BLaER1 treated with 17β-estradiol and CSF1 and Interleukin-3, amounts not matched to agents 10 nM and 100 nM (cell line): ENCODE data around the gene BTBD1.
"Not testable (repeated sequence)": the region's sequence is repeated elsewhere in the genome, so short reads cannot be mapped to it uniquely, and the experiment has no call there.

Source experiments
- H3K27ac ChIP-seq, 11 experiments: shearing (Covaris generic); formaldehyde crosslinking; 2 replicates each; pipeline ENCODE4 v1.8.1; 2022
- H3K27me3 ChIP-seq, 11 experiments: shearing (Covaris generic); formaldehyde crosslinking; 2 replicates each; pipeline ENCODE4 v1.8.1; 2022
- H3K36me3 ChIP-seq, 11 experiments: shearing (Covaris generic); formaldehyde crosslinking; 2 replicates each; pipeline ENCODE4 v1.8.1; 2022
- H3K4me1 ChIP-seq, 10 experiments: shearing (Covaris generic); formaldehyde crosslinking; 2 replicates each; pipeline ENCODE4 v1.8.1; 2022
- H3K4me2 ChIP-seq, 11 experiments: shearing (Covaris generic); formaldehyde crosslinking; 2 replicates each; pipeline ENCODE4 v1.8.1; 2022
- H3K4me3 ChIP-seq, 10 experiments: shearing (Covaris generic); formaldehyde crosslinking; 2 replicates each; pipeline ENCODE4 v1.8.1; 2022
- H3K9ac ChIP-seq, 11 experiments: shearing (Covaris generic); formaldehyde crosslinking; 2 replicates each; pipeline ENCODE4 v1.8.1; 2022
- H3K9me3 ChIP-seq, 11 experiments: shearing (Covaris generic); formaldehyde crosslinking; replicated peaks in 1 of 11; 2 replicates each; pipeline ENCODE4 v1.8.1; 2022
- H4K20me1 ChIP-seq, 11 experiments: shearing (Covaris generic); formaldehyde crosslinking; 2 replicates each; pipeline ENCODE4 v1.8.1; 2022
- Cebpa-rat ChIP-seq, 11 experiments: shearing (Covaris generic); IDR thresholded peaks; 2 replicates each; pipeline ENCODE4 v1.8.1; 2022

BTBD1 gene

DNA sequence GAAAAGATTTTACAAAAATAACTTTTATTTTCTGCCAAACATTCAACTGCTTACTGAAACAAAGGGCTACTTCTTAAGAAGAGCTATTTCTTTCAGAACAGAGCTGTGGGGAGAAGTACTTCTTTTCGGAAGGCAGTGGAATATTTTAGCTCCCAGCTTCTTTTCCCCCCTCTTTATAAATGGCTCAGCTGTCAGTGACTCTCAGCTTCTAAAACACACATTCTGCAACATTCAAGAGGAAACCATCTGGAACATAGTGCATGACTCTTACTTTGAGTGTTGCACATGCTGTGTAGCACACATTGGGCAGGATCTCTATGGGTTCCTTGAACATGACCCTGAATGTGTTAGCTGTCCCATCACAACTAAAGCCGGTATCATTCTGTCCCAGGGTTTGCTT is 48.6 kb downstream of the BTBD1 start:
- Histone ChIP-seq H3K9ac (0 out of 22 replicates have a peak overlapping the region, but pooled peaks of 1 of the 11 experiments have one; percentile 19), H3K4me1 (peaks cover under 1 to 29% (median 14%) of the 10 kb centered on the region in 10 experiments; a peak in 15 of 20 replicates), H3K4me3 (no peak overlapping the region), H4K20me1 (peaks cover 0 to 39% (median 22%) of the 10 kb centered on the region in 11 experiments; a peak in 16 of 22 replicates), H3K9me3 (peaks cover 0 to 5% (median 0%) of the 10 kb centered on the region in 11 experiments; a peak in 5 of 22 replicates), H3K4me2 (no peak overlapping the region), H3K27me3 (no peaks in the 10 kb centered on the region), H3K27ac (no peak overlapping the region), H3K36me3 (peaks cover 56 to 87% (median 79%) of the 10 kb centered on the region in 11 experiments)
- TF ChIP-seq Cebpa-rat (IDR thresholded peaks at IDR 0.05): no peak

DNA sequence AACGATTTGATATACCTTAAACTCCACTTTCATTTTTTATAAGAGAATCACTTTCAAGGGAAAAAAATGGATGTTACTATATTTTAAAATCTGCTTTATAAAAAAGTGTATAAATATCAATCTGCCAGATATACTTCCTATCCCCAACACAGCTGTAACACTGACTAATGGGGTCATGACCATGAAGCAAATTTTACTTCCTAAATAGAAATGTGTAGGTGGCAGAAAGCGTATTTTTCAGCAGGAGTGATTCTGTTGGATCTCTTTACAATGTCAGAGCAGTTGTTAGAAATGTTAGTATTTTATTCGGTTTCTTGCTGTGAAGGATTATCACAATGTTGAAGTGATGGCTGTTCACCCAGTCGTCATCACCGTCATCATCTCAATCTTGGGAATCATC is 50.1 kb downstream of the BTBD1 start:
- Histone ChIP-seq H3K9ac (peak overlapping the region in 1 of 11 experiments; percentile 37; a peak in 2 of 22 replicates), H3K4me2 (peak overlapping the region in 3 of 11 experiments; percentile 25 to 63 (median 43); a peak in 5 of 22 replicates), H3K27ac (peak overlapping the region in 1 of 11 experiments; percentile 17; a peak in 1 of 22 replicates), H3K27me3 (no peaks in the 10 kb centered on the region), H3K9me3 (peaks cover 0 to 20% (median 0%) of the 10 kb centered on the region in 11 experiments; a peak in 6 of 22 replicates), H3K4me1 (peaks cover 15 to 45% (median 29%) of the 10 kb centered on the region in 10 experiments), H3K4me3 (no peak overlapping the region), H4K20me1 (peaks cover 0 to 26% (median 13%) of the 10 kb centered on the region in 11 experiments; a peak in 13 of 22 replicates), H3K36me3 (peaks cover 46 to 75% (median 67%) of the 10 kb centered on the region in 11 experiments)
- TF ChIP-seq Cebpa-rat (IDR thresholded peaks at IDR 0.05): no peak

DNA sequence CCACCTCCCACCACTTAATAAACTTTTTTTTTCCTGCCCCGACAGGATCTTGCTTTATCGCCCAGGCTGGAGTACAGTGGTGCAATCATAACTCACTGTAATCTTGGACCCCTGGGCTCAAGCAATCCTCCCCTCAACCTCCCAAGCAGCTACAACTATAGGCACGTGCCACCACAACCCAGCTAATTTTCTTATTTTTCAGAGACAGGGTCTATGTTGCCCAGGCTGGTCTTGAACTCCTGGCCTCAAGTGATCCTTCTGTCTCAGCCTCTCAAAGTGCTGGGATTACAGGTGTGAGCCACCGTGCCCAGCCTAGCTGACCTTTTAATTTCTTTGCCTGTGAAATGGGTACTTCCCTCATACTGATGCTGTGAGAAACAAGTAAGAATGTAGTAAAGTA is 51.7 kb downstream of the BTBD1 start:
- Histone ChIP-seq H3K36me3 (peaks cover 31 to 60% (median 52%) of the 10 kb centered on the region in 11 experiments), H3K9me3 (peaks cover 0 to 20% (median 0%) of the 10 kb centered on the region in 11 experiments; a peak in 7 of 22 replicates), H3K9ac (no peak overlapping the region), H3K4me3 (no peak overlapping the region), H3K27ac (no peak overlapping the region), H4K20me1 (peaks cover 0 to 18% (median 6%) of the 10 kb centered on the region in 11 experiments; a peak in 9 of 22 replicates), H3K4me1 (peaks cover 24 to 52% (median 37%) of the 10 kb centered on the region in 10 experiments), H3K27me3 (no peaks in the 10 kb centered on the region), H3K4me2 (no peak overlapping the region)
- no peak for TF ChIP-seq Cebpa-rat (IDR thresholded peaks at IDR 0.05)

DNA sequence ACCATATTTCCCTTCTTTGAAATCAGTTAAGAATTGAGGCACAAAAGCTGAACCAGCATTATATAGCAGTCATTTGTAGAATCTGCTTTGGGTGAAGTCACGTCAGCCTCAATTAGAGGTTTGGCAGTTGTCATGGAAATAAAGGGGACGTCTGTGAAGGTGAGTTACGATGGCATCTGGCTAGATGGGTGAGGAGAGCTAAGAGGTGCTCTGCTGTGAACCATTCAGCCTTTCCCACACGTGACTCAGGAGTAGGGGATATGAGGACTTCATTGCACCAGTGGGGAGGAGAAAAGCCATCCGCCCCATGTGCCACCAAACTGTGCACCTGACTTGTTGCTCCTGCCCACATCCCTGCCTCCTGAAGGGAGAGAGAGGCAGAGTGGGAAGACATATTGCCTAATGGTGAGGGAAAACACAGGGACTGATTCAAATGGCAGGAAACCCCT is 52.8 kb downstream of the BTBD1 start:
- Histone ChIP-seq H3K4me2 (peak overlapping the region in 6 of 11 experiments; percentile 3 to 88 (median 76); a peak in 6 of 22 replicates), H3K27me3 (no peaks in the 10 kb centered on the region), H3K27ac (no peak overlapping the region)

DNA sequence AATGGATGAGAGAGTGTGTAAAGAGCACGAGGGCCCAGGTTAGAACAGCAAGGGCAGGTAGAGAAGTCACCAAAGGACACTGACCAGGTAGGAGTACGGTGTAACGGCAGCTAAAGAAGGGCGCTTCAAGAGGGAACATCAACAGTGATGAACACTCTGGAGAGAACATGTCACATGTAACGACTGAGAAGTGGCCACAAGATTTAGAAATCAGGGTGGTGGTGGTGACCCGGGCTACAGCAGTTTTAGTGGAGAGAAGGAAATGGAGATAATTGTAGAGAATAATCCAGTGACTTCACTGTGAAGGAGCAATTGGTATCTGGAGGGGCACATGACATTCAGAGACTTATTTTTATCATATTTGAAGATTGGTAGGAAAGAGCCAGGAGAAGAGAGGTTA is 54.4 kb downstream of the BTBD1 start:
- H3K4me2 ChIP-seq: peak overlapping the region; percentile 72 to 92 (median 82)
- peak overlapping the region in 10 of 11 experiments; percentile 87 to 95 (median 92); a peak in 8 of 22 replicates for H3K9ac ChIP-seq
- peak overlapping the region in 9 of 10 experiments; percentile 79 to 99 (median 90); a peak in 18 of 20 replicates for H3K4me3 ChIP-seq

More for the DNA sequence above, 52.8 kb downstream of the BTBD1 start:
- H4K20me1 ChIP-seq: peaks cover 0 to 18% (median 0%) of the 10 kb centered on the region in 11 experiments; a peak in 7 of 22 replicates
- H3K9me3 ChIP-seq: peaks cover 0 to 20% (median 0%) of the 10 kb centered on the region in 11 experiments; a peak in 7 of 22 replicates
- peaks cover 29 to 60% (median 49%) of the 10 kb centered on the region in 11 experiments for H3K36me3 ChIP-seq
- H3K4me1 ChIP-seq: peaks cover 30 to 63% (median 42%) of the 10 kb centered on the region in 10 experiments
- TF ChIP-seq Cebpa-rat (IDR thresholded peaks at IDR 0.05): no peak
- no peak overlapping the region for H3K4me3 ChIP-seq
- no peak overlapping the region for H3K9ac ChIP-seq

DNA sequence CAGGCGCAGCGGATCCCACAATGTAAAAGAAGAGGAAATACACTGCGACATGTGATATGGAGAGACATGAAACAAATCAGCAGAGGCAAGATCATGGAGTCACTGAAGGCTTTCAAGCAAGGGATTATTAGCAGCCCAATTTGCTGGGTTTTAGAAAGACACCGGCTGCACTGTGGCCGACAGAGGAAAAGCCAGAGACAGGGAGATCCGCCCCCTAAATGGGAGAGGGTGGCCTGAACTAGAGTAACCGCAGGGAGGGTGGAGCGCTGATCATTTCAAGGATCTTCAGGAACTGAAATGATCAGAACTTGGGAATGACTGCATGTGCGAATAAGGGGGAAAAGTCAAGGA is 55.0 kb downstream of the BTBD1 start:
- Histone ChIP-seq H3K27ac (peak overlapping the region; percentile 58 to 92 (median 89); a peak in 21 of 22 replicates), H3K9me3 (peaks cover 0 to 20% (median 0%) of the 10 kb centered on the region in 11 experiments; a peak in 7 of 22 replicates), H3K4me1 (peaks cover 29 to 55% (median 42%) of the 10 kb centered on the region in 10 experiments), H3K27me3 (no peaks in the 10 kb centered on the region), H3K36me3 (peaks cover 34 to 62% (median 51%) of the 10 kb centered on the region in 11 experiments), H3K9ac (peak overlapping the region; percentile 87 to 95 (median 90)), H3K4me3 (peak overlapping the region; percentile 79 to 99 (median 92)), H4K20me1 (peaks cover 0 to 12% (median 0%) of the 10 kb centered on the region in 11 experiments; a peak in 7 of 22 replicates), H3K4me2 (peak overlapping the region; percentile 72 to 92 (median 82))
- no peak for TF ChIP-seq Cebpa-rat (IDR thresholded peaks at IDR 0.05)

More for the DNA sequence above, 54.4 kb downstream of the BTBD1 start:
- Histone ChIP-seq H3K27ac (peak overlapping the region in 9 of 11 experiments; percentile 84 to 92 (median 89); a peak in 17 of 22 replicates), H3K9me3 (peaks cover 0 to 20% (median 0%) of the 10 kb centered on the region in 11 experiments; a peak in 7 of 22 replicates), H3K27me3 (no peaks in the 10 kb centered on the region), H3K4me1 (peaks cover 30 to 61% (median 42%) of the 10 kb centered on the region in 10 experiments), H3K36me3 (peaks cover 33 to 62% (median 51%) of the 10 kb centered on the region in 11 experiments), H4K20me1 (peaks cover 0 to 12% (median 0%) of the 10 kb centered on the region in 11 experiments; a peak in 6 of 22 replicates)
- TF ChIP-seq Cebpa-rat (IDR thresholded peaks at IDR 0.05): no peak

DNA sequence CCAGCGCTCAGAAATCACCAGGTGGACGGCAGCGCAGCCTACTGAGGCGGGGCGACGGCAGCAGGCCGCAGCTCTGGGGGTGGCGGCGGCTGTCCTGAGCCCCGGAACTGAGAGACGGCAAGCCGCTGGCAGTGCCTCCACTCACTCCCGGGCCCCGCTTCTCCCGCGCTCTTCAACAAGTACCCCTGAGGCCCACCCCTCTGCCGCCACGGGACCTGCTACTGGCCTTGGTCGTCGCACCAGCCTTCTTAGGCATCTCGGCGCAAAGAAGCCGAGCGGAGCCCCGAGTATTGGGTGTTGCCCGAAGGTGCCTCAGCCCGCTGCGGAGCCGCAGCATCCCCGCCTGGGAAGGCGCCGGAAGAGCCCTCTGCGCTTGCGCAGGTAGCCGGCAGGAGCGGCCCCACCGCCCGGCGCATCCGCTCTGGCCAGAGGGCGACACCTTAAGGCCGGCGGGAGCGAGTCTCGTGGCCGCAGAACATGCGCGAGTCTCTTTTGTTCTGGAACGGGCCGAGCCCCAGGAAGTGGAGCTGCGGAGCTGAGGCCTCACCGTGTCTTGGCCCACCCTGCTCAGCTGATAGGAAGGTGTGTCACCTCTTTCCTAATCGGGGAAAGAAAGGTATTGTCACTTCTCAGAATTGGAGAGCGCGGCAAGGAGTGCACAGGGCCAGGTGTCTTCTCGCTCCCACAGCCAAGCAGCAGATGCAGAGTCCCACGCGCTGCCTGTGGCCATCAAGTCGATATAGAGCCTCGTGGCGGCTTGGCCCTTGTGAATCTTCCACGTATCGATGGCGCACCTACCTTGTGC is 55.6 kb downstream of the BTBD1 start, which contains the start of gene C15orf40:
C15orf40 (minus strand) TSS at position 369 of the 805 bp plus-strand sequence; CDS start at position 337, 32 bp downstream.
- H3K9ac ChIP-seq: peak within 1 kb of the TSS; percentile 87 to 95 (median 90)
- peaks cover 0 to 13% (median 0%) of the 10 kb centered on the region in 11 experiments; a peak in 7 of 22 replicates for H4K20me1 ChIP-seq
- peaks cover 27 to 52% (median 42%) of the 10 kb centered on the region in 10 experiments for H3K4me1 ChIP-seq
- H3K36me3 ChIP-seq: peaks cover 36 to 63% (median 52%) of the 10 kb centered on the region in 11 experiments
- H3K27ac ChIP-seq: peak within 1 kb of the TSS; percentile 58 to 92 (median 89); a peak in 21 of 22 replicates
- no peaks in the 10 kb centered on the region for H3K27me3 ChIP-seq
- no peak for TF ChIP-seq Cebpa-rat (IDR thresholded peaks at IDR 0.05)
- peak within 1 kb of the TSS; percentile 72 to 94 (median 82) for H3K4me2 ChIP-seq
- H3K9me3 ChIP-seq: peaks cover 0 to 20% (median 0%) of the 10 kb centered on the region in 11 experiments; a peak in 7 of 22 replicates
- H3K4me3 ChIP-seq: peak within 1 kb of the TSS; percentile 79 to 99 (median 92)

DNA sequence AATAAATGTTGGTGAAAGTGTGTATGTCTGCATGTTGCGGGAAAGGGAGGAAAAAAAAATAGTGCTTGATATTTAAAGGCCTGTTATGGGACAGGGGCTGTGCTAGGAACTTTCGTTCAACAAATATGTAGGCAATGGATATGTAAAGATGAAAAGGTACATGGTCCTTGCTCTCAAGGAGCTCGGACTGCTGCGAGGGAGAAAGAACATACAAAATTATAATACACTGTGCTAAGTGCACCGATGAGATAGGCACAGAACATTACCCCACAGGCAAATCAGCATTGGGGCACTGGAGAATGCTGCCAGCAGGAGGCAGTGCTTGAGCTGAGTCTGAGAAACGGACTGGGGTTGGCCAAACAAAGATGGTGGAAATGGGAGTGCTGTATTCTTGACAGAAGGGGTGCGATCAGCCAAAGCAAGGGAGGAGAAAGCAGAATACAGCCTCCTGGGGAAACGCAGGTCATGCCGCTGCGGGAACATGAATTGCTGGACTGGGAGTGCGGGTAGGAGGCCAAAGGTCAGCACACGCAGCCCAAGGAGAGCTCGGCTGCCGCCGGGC is 56.3 kb downstream of the BTBD1 start:
- TF ChIP-seq Cebpa-rat (IDR thresholded peaks at IDR 0.05): no peak
- Histone ChIP-seq H3K36me3 (peaks cover 41 to 61% (median 51%) of the 10 kb centered on the region in 11 experiments), H3K4me2 (peak overlapping the region; percentile 72 to 94 (median 82)), H3K9ac (peak overlapping the region; percentile 87 to 95 (median 90)), H3K4me3 (peak overlapping the region; percentile 79 to 99 (median 92)), H3K27me3 (no peaks in the 10 kb centered on the region), H4K20me1 (peaks cover 0 to 13% (median 0%) of the 10 kb centered on the region in 11 experiments; a peak in 7 of 22 replicates), H3K9me3 (peaks cover 0 to 20% (median 0%) of the 10 kb centered on the region in 11 experiments; a peak in 7 of 22 replicates), H3K4me1 (peaks cover 27 to 52% (median 42%) of the 10 kb centered on the region in 10 experiments), H3K27ac (peak overlapping the region; percentile 58 to 92 (median 89); a peak in 21 of 22 replicates)

DNA sequence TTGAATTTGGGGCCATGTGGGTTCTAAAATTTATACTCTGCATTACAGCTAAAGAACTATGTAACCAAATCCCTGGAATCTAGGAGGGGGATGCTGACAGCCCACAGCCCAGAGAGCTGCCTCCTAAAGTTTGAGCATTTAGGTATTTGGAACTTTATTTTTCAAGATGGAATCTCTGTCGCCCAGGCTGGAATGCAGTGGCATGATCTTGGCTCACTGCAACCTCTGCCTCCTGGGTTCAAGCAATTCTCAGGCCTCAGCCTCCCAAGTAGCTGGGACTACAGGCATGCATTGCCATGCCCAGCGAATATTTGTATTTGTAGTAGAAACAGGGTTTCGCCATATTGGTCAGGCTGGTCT is 66.4 kb downstream of the BTBD1 start:
- H3K9ac ChIP-seq: peak overlapping the region in 6 of 11 experiments; percentile 62 to 74 (median 68); a peak in 8 of 22 replicates
- not testable (repeated sequence) for H4K20me1 ChIP-seq, H3K27ac ChIP-seq, H3K9me3 ChIP-seq, H3K27me3 ChIP-seq, H3K4me1 ChIP-seq
- H3K4me2 ChIP-seq: peak overlapping the region in 4 of 11 experiments; percentile 57 to 82 (median 65); a peak in 7 of 22 replicates
- H3K36me3 ChIP-seq: peaks cover 11 to 29% (median 18%) of the 10 kb centered on the region in 11 experiments; a peak in 21 of 22 replicates
- peak overlapping the region in 1 of 10 experiments; percentile 37; a peak in 4 of 20 replicates for H3K4me3 ChIP-seq
